GM12891 (cell line): ENCODE data around the gene XBP1.

Source experiments
- POLR2A ChIP-seq: IDR thresholded peaks from 2 replicates; pipeline ENCODE4 v1.6.1; 2011; ENCODE audit warnings: low read depth, low read length, control low read depth
- POLR2AphosphoS5 ChIP-seq: IDR thresholded peaks from 2 replicates; pipeline ENCODE4 v1.6.1; 2011; ENCODE audit warnings: low read depth, low read length, control low read depth

DNA sequence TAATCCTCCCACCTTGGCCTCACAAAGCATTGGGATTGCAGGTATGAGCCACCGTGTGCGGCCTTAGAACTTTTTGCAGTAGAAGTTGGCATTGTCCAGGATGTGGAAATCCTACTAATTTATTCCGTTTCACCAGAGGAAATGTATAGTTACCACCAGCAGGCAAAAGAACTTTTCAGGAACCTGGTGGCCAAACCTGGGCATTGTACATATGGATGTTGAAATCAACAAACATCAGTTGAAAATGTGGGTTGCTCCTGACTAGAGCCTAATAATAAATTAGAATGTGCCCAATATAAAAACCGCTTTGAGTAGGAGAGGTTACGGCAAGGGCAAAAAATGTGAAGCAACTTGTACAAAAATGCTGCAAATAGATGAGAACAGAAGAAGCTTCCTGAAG, 40.7 kb upstream of the XBP1 start:
- TF ChIP-seq POLR2A = no peak
- no peak for TF ChIP-seq POLR2AphosphoS5
